Ishikawa (cell line): ENCODE measurements around the gene RBL1.

ENCODE experiments used
- CEBPB ChIP-seq: IDR thresholded peaks from 2 replicates; pipeline ENCODE4 v1.6.1; 2012
- CREB1 ChIP-seq: IDR thresholded peaks from 2 replicates; pipeline ENCODE4 v1.6.1; 2012; ENCODE audit warnings: low read depth
- EGR1 ChIP-seq: IDR thresholded peaks from 2 replicates; pipeline ENCODE4 v1.6.1; 2012
- EP300 ChIP-seq: IDR thresholded peaks from 2 replicates; pipeline ENCODE4 v1.6.1; 2012; ENCODE audit warnings: borderline replicate concordance
- FOXM1 ChIP-seq: IDR thresholded peaks from 2 replicates; pipeline ENCODE4 v1.6.1; 2012; ENCODE audit warnings: low read depth, borderline replicate concordance
- MAX ChIP-seq: IDR thresholded peaks from 2 replicates; pipeline ENCODE4 v1.6.1; 2012
- NFIC ChIP-seq: IDR thresholded peaks from 2 replicates; pipeline ENCODE4 v1.6.1; 2012
- RAD21 ChIP-seq: IDR thresholded peaks from 2 replicates; pipeline ENCODE4 v1.6.1; 2012; ENCODE audit warnings: low read depth
- REST ChIP-seq: IDR thresholded peaks from 2 replicates; pipeline ENCODE4 v1.6.1; 2012; ENCODE audit warnings: low read depth, mild to moderate bottlenecking
- TAF1 ChIP-seq: IDR thresholded peaks from 2 replicates; pipeline ENCODE4 v1.6.1; 2012; ENCODE audit warnings: low read depth, mild to moderate bottlenecking
- TCF12 ChIP-seq: IDR thresholded peaks from 2 replicates; pipeline ENCODE4 v1.6.1; 2012; ENCODE audit warnings: low read depth
- TEAD4 ChIP-seq: IDR thresholded peaks from 2 replicates; pipeline ENCODE4 v1.6.1; 2012
- USF1 ChIP-seq: IDR thresholded peaks from 2 replicates; pipeline ENCODE4 v1.6.1; 2012
- YY1 ChIP-seq: IDR thresholded peaks from 2 replicates; pipeline ENCODE4 v1.6.1; 2012; ENCODE audit warnings: low read depth
- ZBTB7A ChIP-seq: IDR thresholded peaks from 2 replicates; pipeline ENCODE4 v1.6.1; 2012; ENCODE audit warnings: low read depth

Gene RBL1

GRCh38 chr20:37077009-37077408, 18.8 kb downstream of the RBL1 start:
- TF ChIP-seq FOXM1, result no peak
- no peak for TF ChIP-seq USF1

GRCh38 chr20:37075932-37076685, 19.7 kb downstream of the RBL1 start:
- no peak for TF ChIP-seq EGR1
- TF ChIP-seq TAF1, result no peak
- no peak for TF ChIP-seq MAX

- no peak for TF ChIP-seq YY1
- no peak for TF ChIP-seq EP300
- no peak for TF ChIP-seq CREB1
- no peak for TF ChIP-seq MAX
- no peak for TF ChIP-seq TEAD4
- no peak for TF ChIP-seq FOXM1
- no peak for TF ChIP-seq USF1
- TF ChIP-seq ZBTB7A, result no peak
- TF ChIP-seq EGR1, result no peak
- TF ChIP-seq RAD21, result no peak
- TF ChIP-seq NFIC, result no peak
- no peak for TF ChIP-seq TAF1
- no peak for TF ChIP-seq TCF12
- TF ChIP-seq REST, result no peak
- TF ChIP-seq CEBPB, result no peak
These were observed 23.3 kb downstream of the RBL1 start for GRCh38 chr20:37072293-37073196.

GRCh38 chr20:37071481-37071911, 24.3 kb downstream of the RBL1 start:
- TF ChIP-seq ZBTB7A (no peak), CEBPB (no peak), EGR1 (no peak), FOXM1 (no peak), EP300 (no peak), REST (no peak), TEAD4 (no peak), MAX (no peak), USF1 (no peak)

GRCh38 chr20:37066168-37066567, 29.6 kb downstream of the RBL1 start:
- no peak for TF ChIP-seq TCF12

- TF ChIP-seq REST (no peak), EGR1 (no peak), USF1 (no peak), TAF1 (no peak), MAX (no peak), EP300 (no peak), CREB1 (no peak)
These were observed 40.5 kb downstream of the RBL1 start for GRCh38 chr20:37055276-37055675.
